Mononuclear cell (primary cell): Measurements from ENCODE around the gene SPINT3. TPM values are rescaled to one million over a fixed set of nuclear protein-coding genes. Genes with fewer than 3 reads are reported as not detected.

Source experiments
- H3K27me3 ChIP-seq: 2 replicates; pipeline ENCODE4 v1.6.0; 2011; ENCODE audit warnings: low read length, control low read depth; ENCODE audit not compliant: insufficient read depth
- H3K4me1 ChIP-seq: 2 replicates; pipeline ENCODE4 v1.5.1; 2011; ENCODE audit warnings: mild to moderate bottlenecking, low read length, control low read depth; ENCODE audit not compliant: insufficient read depth
- H3K4me3 ChIP-seq: 2 replicates; pipeline ENCODE4 v1.5.1; 2011; ENCODE audit warnings: mild to moderate bottlenecking, low read length, moderate library complexity
- H3K9me3 ChIP-seq: 2 replicates; pipeline ENCODE4 v1.5.1; 2011; ENCODE audit warnings: low read depth, mild to moderate bottlenecking, control low read depth, low read length
- total RNA-seq: library from RNA; depleted of rRNA; stranded (reverse); fragments of >200 nt; gene quantifications from one replicate; pipeline ENCODE4 v1.2.3, GENCODE V29; 2012

The SPINT3 gene, protein sequence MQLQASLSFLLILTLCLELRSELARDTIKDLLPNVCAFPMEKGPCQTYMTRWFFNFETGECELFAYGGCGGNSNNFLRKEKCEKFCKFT
- total RNA-seq: not detected

DNA sequence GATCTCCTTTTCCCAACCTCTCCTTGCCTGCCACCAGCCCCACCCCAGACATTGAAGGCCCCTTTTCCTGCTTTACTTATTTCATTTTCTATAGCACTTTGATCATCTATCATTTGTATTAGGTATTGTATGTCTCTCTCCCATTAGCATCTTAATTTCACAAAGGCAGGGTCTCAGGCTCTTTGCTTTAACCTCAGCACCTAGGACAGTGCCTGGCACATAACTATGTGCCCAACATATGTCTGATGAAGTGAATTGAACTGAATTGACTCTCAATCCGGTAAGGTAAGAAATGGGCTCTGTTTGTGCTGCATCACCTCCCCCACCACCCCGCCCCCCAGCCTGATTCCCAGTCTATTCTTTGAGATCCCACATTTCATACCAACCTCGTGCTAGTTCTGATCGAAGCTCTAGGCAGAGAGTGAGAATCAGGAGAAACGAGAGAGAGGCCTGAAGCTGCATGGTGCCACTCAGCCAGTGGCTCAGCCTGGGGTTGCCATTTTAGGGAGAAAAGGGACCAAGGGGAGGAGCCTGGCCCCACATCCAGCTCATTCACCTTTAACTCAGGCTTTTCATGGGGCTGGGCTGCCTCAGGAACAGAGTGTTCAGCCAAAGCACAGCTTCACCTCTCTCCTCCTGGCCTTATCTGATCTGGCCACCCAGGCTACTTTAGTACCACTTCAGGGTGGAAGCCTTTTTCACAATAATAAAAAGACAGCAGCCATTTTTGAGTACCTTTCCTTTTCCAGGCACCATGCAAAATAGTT is at the start of gene SPINT3:
SPINT3 (minus strand) TSS at position 476 of the 767 bp plus-strand sequence; CDS start at position 462, 14 bp downstream.
- no peak within 1 kb of the TSS for H3K4me3 ChIP-seq
- H3K9me3 ChIP-seq: no peaks in the 10 kb centered on the region
- no peaks in the 10 kb centered on the region for H3K4me1 ChIP-seq
- H3K27me3 ChIP-seq: peaks cover 3% of the 10 kb centered on the region

DNA sequence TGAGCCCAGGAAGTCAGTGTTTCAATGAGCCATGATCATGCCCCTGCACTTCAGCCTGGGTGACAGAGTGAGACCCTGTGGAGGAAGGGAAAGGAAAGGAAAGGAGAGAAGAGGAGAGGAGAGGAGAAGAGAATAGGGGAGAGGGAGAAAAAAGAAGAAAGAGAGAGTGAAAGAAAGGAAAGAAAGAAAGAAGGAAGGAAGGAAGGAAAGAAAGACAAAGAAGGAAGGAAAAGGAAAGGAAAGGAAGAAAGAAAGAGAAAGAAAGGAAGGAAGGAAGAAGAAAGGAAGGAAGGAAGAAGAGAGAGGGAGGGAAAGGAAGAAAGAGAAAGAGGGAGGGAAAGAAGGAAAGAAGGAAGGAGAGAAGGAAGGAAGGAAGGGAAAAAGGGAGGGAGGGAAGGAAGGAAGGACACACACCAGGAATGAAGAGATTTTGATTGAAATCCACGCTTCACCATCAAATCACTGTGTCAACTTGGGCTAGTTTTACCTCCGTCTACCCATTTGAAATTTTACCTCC is 49.4 kb upstream of the SPINT3 start:
- no peak overlapping the region for H3K4me3 ChIP-seq
- H3K9me3 ChIP-seq: no peaks in the 10 kb centered on the region
- no peaks in the 10 kb centered on the region for H3K27me3 ChIP-seq
- no peaks in the 10 kb centered on the region for H3K4me1 ChIP-seq

DNA sequence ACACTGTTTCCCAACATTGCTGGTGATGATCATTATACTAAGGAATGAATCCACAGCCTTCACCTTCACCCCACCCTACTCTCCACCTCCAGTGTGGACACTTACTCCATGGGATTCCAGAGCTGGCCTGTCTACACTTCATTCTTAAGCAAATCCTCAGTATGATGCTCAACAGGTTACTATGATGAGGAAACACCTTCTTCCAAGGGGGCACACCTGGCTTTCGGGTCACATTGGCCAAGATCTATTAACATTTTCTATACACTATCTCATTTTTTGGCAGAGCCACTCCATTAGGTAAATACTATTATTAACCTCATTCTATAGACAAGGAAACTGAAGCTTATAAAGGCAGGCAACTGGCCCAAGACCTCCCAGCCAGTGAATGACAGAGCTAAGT is 39.8 kb upstream of the SPINT3 start:
- H3K9me3 ChIP-seq: no peaks in the 10 kb centered on the region
- H3K4me1 ChIP-seq: no peaks in the 10 kb centered on the region
- H3K27me3 ChIP-seq: no peaks in the 10 kb centered on the region
- H3K4me3 ChIP-seq: no peak overlapping the region

DNA sequence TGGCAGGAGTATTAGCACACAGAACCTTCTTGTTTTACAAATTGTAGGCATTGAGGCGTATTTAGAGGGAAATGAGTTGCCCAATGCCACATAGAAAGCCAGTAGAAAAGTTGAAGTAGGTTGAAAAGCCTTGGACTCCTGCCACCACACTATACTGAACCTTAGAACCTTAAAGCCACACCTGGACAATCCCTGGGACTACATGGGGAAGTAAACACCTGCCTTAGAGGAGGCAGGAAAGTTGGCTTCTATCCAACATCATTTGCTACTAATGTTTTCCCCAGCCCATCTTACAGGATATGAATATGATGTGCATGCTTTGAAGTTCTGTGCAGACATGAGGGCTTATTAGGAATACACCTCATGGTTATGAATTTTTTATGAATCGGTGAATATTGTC is 37.0 kb upstream of the SPINT3 start:
- no peaks in the 10 kb centered on the region for H3K9me3 ChIP-seq
- no peaks in the 10 kb centered on the region for H3K4me1 ChIP-seq
- no peak overlapping the region for H3K4me3 ChIP-seq
- no peaks in the 10 kb centered on the region for H3K27me3 ChIP-seq

- Histone ChIP-seq H3K9me3 (no peaks in the 10 kb centered on the region), H3K27me3 (peaks cover 3% of the 10 kb centered on the region), H3K4me1 (no peaks in the 10 kb centered on the region), H3K4me3 (no peak overlapping the region)
Measured at GRCh38 chr20:45550765-45551164, 35.3 kb upstream of the SPINT3 start.

GRCh38 chr20:45548410-45548809 is 33.0 kb upstream of the SPINT3 start:
- Histone ChIP-seq H3K4me1 (no peaks in the 10 kb centered on the region), H3K27me3 (peaks cover 4% of the 10 kb centered on the region), H3K4me3 (no peak overlapping the region), H3K9me3 (no peaks in the 10 kb centered on the region)

DNA sequence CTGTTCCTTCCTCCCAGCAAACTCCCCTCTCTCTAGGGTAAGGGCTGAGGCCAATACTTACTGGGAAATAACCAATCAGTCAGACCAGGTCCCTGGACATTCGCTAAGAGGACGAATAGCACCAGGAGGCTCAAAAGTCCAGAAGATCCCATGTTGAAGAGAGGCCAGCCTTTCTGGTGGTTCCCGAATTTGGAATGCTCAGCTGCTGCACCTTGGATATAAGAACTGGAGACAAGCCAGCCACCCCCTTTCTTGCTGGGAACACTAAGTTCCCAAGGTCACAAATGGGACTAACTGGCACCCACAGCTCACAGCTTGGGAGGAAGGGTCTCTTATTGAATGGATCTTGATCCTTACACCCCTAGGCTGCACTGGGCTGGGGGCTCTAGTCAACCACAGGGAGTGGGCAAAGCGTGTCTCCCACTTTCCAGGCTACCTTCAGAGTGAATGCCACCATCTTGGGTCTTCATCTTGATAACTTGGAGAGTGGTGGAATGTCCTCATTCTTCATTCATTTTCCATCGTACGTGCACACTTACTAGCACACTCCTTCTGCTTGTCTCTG is 31.9 kb upstream of the SPINT3 start, which contains the start of gene EPPIN:
EPPIN (minus strand) TSS at position 196 of the 565 bp plus-strand sequence; CDS start at position 152, 44 bp downstream.
- Histone ChIP-seq H3K4me3 (no peak within 1 kb of the TSS), H3K27me3 (peaks cover 7% of the 10 kb centered on the region), H3K4me1 (no peaks in the 10 kb centered on the region), H3K9me3 (no peaks in the 10 kb centered on the region)

DNA sequence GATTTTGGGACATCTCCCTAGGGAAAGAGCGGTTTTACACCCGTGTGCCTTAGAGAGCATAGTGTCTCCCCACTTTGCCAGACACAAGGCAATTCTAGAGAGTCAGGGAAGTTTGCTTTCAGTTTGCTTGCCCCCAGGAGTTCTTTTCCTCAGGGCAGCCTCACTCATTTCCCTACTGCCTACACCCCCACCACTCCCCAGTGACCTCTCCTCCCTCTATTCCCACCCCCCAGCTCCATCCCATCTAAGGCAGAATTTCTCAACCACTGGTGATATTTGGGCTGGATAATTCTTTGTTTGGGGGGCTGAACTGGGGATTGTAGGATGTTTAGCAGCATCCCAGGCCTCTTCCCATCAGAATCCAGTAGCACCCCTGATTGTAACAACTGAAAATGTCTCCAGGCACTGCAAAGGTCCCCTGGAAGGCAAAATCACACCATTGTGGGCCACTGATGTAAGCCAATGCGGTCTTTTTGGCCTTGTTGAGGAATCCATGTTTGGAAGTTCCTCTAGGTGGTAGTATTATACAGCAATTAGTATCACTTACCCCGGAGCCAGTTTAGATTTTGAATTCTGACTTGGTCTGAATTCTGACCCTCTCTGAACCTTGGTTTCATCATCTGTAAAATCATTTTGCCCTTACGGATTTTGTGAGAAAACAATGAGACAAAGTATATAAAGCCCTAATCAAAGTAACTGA is 30.5 kb upstream of the SPINT3 start:
- H3K27me3 ChIP-seq: peaks cover 7% of the 10 kb centered on the region
- no peaks in the 10 kb centered on the region for H3K4me1 ChIP-seq
- H3K4me3 ChIP-seq: no peak overlapping the region
- no peaks in the 10 kb centered on the region for H3K9me3 ChIP-seq

DNA sequence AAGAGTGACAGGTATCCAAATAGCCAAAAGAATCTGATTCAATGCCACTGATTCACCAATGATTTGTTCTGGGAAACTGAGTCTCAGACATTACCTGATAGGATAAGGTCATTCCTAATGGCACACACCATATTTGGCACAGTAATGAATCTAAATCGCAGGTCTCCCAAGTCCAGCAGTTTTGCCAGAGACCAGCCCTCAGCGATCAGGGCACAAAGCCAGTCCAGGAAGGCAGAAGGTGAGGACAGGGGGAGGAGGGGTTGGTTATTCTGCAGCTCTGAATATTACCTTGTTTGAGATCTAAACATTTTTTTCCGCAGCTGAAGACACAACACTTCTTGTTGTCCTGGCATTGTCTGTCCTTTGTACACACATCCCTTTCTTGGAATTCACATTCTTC is 29.9 kb upstream of the SPINT3 start:
- H3K27me3 ChIP-seq: peaks cover 7% of the 10 kb centered on the region
- no peak overlapping the region for H3K4me3 ChIP-seq
- no peaks in the 10 kb centered on the region for H3K9me3 ChIP-seq
- H3K4me1 ChIP-seq: no peaks in the 10 kb centered on the region

DNA sequence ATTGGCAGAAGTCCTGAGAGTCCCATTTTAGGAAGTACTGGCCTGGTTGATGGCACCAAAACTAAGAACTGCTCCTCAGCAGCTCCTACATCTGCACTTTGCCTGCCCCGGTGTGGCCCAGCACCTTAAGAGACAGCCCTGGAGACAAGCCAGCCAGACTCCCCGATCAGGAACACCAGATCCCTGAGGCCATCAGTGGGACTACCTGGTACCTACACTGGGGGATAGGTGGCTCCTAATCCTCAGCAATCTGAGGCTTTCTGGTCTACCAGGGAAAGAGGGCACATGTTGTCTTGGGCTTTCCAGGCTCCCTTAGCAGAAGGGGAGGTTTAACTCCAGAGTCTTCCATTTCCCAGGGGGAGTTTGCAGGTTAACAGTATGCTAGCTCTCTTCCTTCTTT is 24.0 kb upstream of the SPINT3 start, which contains the start of gene WFDC6:
WFDC6 (minus strand) TSS at position 101 of the 400 bp plus-strand sequence; CDS start at position 26, 75 bp downstream.
- no peak within 1 kb of the TSS for H3K4me3 ChIP-seq
- peaks cover 14% of the 10 kb centered on the region for H3K27me3 ChIP-seq
- no peaks in the 10 kb centered on the region for H3K9me3 ChIP-seq
- H3K4me1 ChIP-seq: no peaks in the 10 kb centered on the region

GRCh38 chr20:45538209-45538799 is 22.9 kb upstream of the SPINT3 start:
- no peaks in the 10 kb centered on the region for H3K9me3 ChIP-seq
- H3K27me3 ChIP-seq: peaks cover 17% of the 10 kb centered on the region
- H3K4me3 ChIP-seq: no peak overlapping the region
- no peaks in the 10 kb centered on the region for H3K4me1 ChIP-seq

- no peaks in the 10 kb centered on the region for H3K4me1 ChIP-seq
- peaks cover 3% of the 10 kb centered on the region for H3K27me3 ChIP-seq
- H3K4me3 ChIP-seq: no peak overlapping the region
- H3K9me3 ChIP-seq: no peaks in the 10 kb centered on the region
Measured at GRCh38 chr20:45527294-45527693, 11.9 kb upstream of the SPINT3 start.

DNA sequence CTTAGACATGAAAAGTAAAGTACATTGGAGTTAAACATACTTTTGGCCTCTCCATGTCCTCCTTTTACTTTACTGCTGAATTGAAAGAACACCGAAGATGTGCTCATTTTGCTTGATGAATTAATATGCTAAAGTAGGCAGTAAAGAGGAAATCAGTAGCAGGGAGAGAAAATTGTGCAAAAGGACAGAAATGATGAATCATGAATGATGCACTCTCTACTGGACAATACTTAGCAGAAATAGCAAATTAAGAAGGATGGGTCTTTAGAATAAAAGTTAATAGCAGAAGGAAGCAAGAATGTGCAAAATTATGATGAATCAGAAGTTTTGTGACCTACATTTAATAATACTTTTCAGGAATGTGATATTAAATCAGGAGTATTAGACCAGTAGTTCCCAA is 8.4 kb upstream of the SPINT3 start:
- no peaks in the 10 kb centered on the region for H3K9me3 ChIP-seq
- no peak overlapping the region for H3K4me3 ChIP-seq
- H3K27me3 ChIP-seq: peaks cover 6% of the 10 kb centered on the region
- no peaks in the 10 kb centered on the region for H3K4me1 ChIP-seq

DNA sequence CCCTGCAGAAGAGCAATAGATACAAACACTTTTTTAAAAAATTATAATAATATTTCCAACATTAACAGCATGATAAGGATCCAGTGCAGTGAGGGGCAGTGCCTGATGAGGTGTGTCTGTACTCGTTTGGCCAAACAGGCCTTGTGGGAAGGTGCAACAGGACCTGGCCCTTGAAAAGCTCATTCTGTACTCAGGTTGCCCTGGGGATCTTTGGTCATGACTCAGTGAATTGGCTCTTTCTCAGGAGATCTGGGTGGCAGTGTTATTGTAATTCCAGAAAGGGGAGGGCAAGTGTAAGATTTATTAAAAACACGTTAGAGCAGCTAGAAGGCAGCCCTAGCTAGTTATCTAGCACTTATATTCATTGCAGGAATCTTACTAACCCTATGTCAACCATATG is 2.9 kb upstream of the SPINT3 start:
- Histone ChIP-seq H3K9me3 (no peaks in the 10 kb centered on the region), H3K27me3 (peaks cover 3% of the 10 kb centered on the region), H3K4me3 (no peak overlapping the region), H3K4me1 (no peaks in the 10 kb centered on the region)
